HG02970 (cell line): ENCODE results near the gene ACP3.

Experiments used
- ATAC-seq: cut with Tn5 transposase; IDR thresholded peaks from one replicate; pipeline ENCODE4 v1.9.1; 2021; ENCODE audit warnings: mild to moderate bottlenecking, moderate library complexity, moderate number of reproducible peaks; ENCODE audit not compliant: unreplicated experiment, low FRiP score

ACP3 gene

GRCh38 chr3:132311841-132312240 lies 5.4 kb upstream of the ACP3 start:
- no peak for ATAC-seq

DNA sequence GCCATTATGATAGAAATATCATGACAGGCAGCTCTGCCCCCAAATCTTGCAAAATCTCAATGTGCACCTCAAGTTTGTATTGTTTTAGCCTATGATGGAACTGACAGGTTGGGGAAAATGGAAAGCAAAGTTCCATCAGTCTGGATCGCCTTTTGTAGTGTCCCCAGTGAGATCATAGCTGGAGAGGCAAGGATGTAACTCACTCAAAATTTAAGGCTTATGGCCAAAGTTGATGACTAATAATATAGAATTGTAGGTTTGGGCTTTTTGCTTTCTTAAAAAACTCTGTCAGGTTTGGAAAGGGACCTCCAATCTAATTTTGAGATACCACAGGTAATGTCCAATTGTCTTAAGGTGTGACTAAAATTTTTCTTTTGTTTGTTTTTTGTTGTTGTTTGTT lies 1.4 kb upstream of the ACP3 start:
- ATAC-seq = no peak

DNA sequence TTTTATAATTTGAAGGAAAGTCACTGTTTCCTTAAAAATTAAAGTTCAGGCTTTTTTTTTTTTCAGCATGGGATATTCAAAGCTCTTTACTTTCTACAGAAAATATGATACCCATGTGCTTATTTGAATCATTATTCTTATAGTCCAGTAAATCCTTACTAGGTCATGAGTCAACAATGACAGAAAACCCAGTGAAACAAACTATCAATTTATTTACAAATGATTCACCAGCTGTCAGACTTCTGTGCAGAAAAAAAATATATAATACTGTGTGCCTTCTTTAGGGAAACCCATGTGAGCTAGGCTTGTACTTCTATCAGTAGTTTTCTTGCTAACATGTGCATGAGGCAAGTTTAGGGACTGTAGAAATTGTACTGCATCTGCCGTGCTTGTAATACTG lies 1.2 kb downstream of the ACP3 start:
- ATAC-seq = no peak

GRCh38 chr3:132321304-132321703 lies 4.1 kb downstream of the ACP3 start:
- ATAC-seq = no peak

GRCh38 chr3:132325103-132325606 lies 7.9 kb downstream of the ACP3 start:
- ATAC-seq = no peak

GRCh38 chr3:132325634-132326033 lies 8.4 kb downstream of the ACP3 start:
- ATAC-seq = no peak

- no peak for ATAC-seq
These were observed 9.0 kb downstream of the ACP3 start for GRCh38 chr3:132326251-132326650.

DNA sequence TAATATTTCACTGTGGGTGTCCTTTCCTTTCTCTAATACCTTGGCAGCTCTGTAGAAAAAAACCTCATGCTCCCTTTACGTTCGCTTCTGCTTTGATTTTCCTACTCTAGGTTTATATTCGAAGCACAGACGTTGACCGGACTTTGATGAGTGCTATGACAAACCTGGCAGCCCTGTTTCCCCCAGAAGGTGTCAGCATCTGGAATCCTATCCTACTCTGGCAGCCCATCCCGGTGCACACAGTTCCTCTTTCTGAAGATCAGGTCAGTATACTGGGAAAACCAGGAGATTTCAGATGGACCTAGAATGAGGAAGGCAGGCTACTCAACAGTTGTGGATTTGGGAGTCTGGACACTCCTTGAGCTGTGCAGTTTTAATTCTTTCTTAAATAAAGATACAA lies 14.9 kb downstream of the ACP3 start:
- ATAC-seq = no peak

DNA sequence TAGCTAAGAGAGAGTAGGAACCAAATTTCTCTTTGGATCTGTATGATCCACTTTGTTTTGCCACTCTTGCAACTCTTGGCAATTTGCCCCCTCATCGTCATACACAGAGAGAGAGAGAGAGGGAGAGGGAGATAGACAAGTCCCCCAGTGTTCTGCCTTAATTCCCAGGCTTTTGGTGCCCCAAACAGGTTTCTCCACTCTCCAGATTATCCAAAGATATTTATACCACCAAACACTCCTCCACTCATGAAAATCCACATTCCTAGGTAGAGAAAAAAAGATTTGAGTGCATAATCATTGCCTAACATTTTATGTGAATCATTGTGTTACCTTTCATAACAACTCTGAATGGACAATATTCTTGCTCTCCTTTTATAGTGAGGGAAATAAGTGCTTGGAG lies 15.3 kb downstream of the ACP3 start:
- ATAC-seq = no peak

DNA sequence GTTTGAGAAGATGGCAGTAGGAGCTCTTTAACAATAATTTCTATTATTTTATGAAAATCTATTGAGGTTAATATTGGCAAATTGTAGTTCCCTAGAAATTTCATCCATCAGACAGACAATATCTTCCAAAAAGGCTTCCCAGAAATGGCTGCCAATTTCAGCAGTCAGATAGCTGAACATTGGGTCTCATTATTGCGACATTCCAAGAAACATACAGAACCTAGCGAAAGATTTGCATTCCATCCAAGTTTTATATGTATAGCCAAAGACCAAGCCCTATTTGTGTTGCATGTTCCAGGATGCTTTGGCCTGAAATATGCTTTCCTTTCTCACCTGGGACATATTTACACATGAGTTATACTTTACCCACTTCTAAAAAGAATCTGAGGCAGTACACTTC lies 24.5 kb downstream of the ACP3 start:
- ATAC-seq = no peak

- no peak for ATAC-seq
These were observed 25.0 kb downstream of the ACP3 start for GRCh38 chr3:132342183-132342582.

DNA sequence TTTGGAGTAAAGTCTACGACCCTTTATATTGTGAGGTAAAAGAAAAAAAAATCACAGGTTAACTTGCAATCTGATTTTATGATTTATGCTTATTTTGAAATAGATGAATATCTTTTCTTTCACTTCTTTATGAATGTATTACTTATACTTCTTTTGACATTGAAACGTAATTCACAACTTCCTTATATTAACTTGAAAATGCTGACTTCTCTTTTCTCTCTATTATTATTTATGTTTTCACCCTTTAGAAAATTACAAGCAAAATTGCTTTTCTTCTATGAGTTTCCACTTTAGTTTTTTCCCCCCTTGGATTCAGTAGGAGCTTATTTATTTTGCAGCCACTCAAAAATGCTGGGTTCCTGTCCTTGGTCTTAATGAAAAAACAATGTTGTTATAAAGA lies 25.4 kb downstream of the ACP3 start:
- ATAC-seq = no peak

DNA sequence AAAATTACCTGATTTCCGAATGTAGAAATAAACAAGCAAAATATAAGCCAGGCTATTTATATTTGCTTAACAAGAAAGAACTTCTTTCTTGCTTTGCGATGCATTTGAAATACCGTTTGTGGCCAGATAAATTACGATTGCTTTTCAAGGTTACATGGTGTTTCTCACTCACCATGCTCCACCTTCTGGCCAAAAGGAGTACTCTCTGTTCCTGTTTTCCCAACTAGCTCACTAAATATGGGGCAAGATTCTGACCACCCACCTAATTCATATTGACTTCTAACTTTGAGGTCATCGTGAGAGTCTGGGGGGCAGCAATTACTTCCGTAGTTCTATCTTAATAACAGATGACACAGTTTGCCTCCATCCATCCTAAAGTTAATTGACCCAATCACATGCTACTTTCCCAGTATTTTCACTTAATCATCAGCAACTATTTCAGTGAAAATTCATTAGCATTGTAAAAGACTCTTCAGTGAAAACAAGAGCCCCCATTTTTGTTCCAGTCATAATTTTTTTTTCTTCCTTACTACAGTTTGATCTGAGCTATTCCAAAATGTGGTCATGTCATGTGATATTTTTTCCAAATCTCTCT lies 25.9 kb downstream of the ACP3 start:
- no peak for ATAC-seq

DNA sequence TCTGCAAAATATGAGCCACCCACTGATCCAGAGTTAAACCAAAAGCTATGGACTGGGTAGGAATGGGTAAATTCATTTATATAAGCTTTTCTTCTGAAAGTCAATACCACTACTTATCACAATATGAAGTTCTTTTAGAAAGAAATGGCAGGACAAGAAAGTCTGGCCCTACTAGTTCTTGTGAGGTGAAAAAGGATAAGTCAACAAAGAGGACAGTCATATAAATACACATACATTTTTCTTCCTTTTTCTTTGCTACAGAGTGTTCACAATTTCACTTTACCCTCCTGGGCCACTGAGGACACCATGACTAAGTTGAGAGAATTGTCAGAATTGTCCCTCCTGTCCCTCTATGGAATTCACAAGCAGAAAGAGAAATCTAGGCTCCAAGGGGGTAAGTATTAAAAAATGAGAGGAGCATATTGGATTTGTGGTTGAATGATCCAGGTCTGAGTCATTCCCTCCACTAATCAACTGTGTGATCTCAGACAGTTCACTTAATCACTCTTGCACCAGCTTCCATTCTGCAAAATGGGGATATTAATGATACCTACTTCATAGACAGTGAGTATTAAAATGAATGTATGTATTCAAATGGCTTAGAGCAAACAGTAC lies 27.6 kb downstream of the ACP3 start:
- no peak for ATAC-seq

GRCh38 chr3:132346841-132347736 lies 29.9 kb downstream of the ACP3 start:
- no peak for ATAC-seq

- no peak for ATAC-seq
These were observed 30.6 kb downstream of the ACP3 start for GRCh38 chr3:132347811-132348210.

DNA sequence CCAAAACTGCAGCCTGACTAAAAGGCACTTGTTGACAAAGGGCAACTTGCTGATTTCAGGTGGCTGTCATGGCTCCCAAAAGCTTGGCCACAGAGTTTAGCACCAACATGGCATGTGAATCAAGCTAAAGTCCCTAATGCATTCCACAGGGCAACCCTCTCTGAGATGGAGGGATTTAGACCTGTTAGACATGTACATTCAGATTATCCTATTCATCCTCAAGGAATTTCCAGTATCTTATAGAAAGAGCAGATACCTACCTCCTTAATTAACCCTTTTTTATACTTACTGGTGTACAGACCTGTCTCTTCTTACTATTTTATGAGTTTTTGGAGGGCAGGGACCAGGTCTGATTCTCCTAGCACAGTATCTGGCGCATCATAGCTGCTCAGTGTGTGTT lies 31.3 kb downstream of the ACP3 start:
- ATAC-seq = no peak

GRCh38 chr3:132350814-132351213 lies 33.6 kb downstream of the ACP3 start:
- ATAC-seq = no peak

GRCh38 chr3:132351222-132351806 lies 34.1 kb downstream of the ACP3 start:
- ATAC-seq = no peak

DNA sequence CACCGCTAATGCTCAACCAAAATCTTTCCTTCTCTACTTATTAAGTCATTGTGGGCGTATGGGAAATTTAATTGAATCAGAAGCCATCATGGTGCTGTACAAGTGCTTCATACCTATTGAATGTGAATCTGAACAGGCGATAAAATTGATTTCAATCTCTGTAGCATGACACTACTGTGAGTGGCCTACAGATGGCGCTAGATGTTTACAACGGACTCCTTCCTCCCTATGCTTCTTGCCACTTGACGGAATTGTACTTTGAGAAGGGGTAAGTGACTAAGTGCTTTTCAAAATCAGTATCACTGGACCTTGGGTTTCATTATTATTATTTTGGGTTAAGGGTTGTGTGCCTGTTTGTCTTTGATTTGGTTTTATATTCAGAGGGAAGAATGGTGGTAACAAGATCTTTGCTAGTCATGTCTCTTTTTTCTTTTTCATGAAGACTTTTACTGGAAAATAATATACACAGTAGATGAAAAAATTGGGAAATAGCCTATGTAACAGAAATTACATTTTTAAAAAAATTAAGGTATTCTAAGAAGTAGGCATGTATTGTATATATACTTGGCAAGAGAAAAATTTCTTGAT lies 35.4 kb downstream of the ACP3 start:
- ATAC-seq = no peak
